CD8-positive, alpha-beta memory T cell (primary cell): ENCODE results near the gene CFAP20DC. TPM values are rescaled to one million over a fixed set of nuclear protein-coding genes. Genes with fewer than 3 reads are reported as not detected.

Experiments used
- CTCF ChIA-PET: fragments of 350-600 bp; sonication (Branson Sonifier 250); formaldehyde crosslinking; loops from one replicate; lab custom pipeline; 2021; ENCODE audit warnings: antibody characterized with exemption; lab: Charles Lee
- POLR2A ChIA-PET: fragments of 350-600 bp; sonication (Branson Sonifier 250); formaldehyde crosslinking; loops from one replicate; lab custom pipeline; 2021; ENCODE audit warnings: antibody characterized with exemption; lab: Charles Lee
- DNase-seq, 5 donors: peaks; one replicate each; pipeline versions ENCODE4 v3.0.0 to v3.0.0-alpha.2; 2020 to 2022; ENCODE audit warnings: mixed read lengths in 1 of 5
- H3K27ac ChIP-seq: one replicate; pipeline ENCODE4 v1.7.0; 2013; ENCODE audit warnings: low read depth, mild to moderate bottlenecking, low read length, moderate library complexity
- H3K27me3 ChIP-seq: 2 replicates; pipeline ENCODE4 v1.7.0; 2013; ENCODE audit warnings: low read length, mild to moderate bottlenecking; ENCODE audit not compliant: insufficient read depth, poor library complexity, severe bottlenecking
- H3K36me3 ChIP-seq: 2 replicates; pipeline ENCODE4 v1.7.0; 2013; ENCODE audit warnings: mild to moderate bottlenecking, low read length, moderate library complexity; ENCODE audit not compliant: insufficient read depth
- H3K4me1 ChIP-seq: 2 replicates; pipeline ENCODE4 v1.7.0; 2013; ENCODE audit warnings: mild to moderate bottlenecking, low read length, moderate library complexity; ENCODE audit not compliant: insufficient read depth
- H3K4me3 ChIP-seq: 2 replicates; pipeline ENCODE4 v1.7.0; 2013; ENCODE audit warnings: mild to moderate bottlenecking, low read length
- H3K9me3 ChIP-seq: 2 replicates; pipeline ENCODE4 v1.7.0; 2013; ENCODE audit warnings: mild to moderate bottlenecking, low read length
- H3K27ac Mint-ChIP-seq, 8 donors: one replicate each; pipeline ENCODE4 v1.8.0; 2020 to 2021; ENCODE audit warnings: mixed read lengths in 8 of 8, mild to moderate bottlenecking in 6 of 8, inconsistent platforms in 3 of 8, moderate library complexity in 3 of 8
- H3K27me3 Mint-ChIP-seq, 2 donors: one replicate each; pipeline ENCODE4 v1.8.0; 2020 to 2021; ENCODE audit warnings: mixed read lengths in 2 of 2, mild to moderate bottlenecking in 1 of 2, moderate library complexity in 1 of 2
- H3K36me3 Mint-ChIP-seq, 3 donors: one replicate each; pipeline ENCODE4 v1.8.0; 2020 to 2021; ENCODE audit warnings: mixed read lengths in 3 of 3, inconsistent platforms in 1 of 3, mild to moderate bottlenecking in 1 of 3
- H3K4me1 Mint-ChIP-seq, 3 donors: one replicate each; pipeline ENCODE4 v1.8.0; 2020 to 2021; ENCODE audit warnings: mixed read lengths in 3 of 3, inconsistent platforms in 1 of 3, mild to moderate bottlenecking in 1 of 3
- H3K4me3 Mint-ChIP-seq, 7 donors: one replicate each; pipeline ENCODE4 v1.8.0; 2020 to 2021; ENCODE audit warnings: mixed read lengths in 7 of 7, mild to moderate bottlenecking in 6 of 7, moderate library complexity in 4 of 7, inconsistent platforms in 2 of 7
- H3K9me3 Mint-ChIP-seq, 5 donors: one replicate each; pipeline ENCODE4 v1.8.0; 2020 to 2022; ENCODE audit warnings: mixed read lengths in 5 of 5, mild to moderate bottlenecking in 3 of 5, moderate library complexity in 2 of 5, inconsistent platforms in 1 of 5
- polyA plus RNA-seq: library from polyadenylated mRNA; unstranded; fragments of 300-500 nt; fragmentation: Illumina TruSeq; gene quantifications from one replicate; pipeline ENCODE4 v1.2.3, GENCODE V29; 2021
- total RNA-seq, 2 experiments: library from RNA; stranded (reverse); gene quantifications; one replicate each; pipeline ENCODE4 v1.2.3, GENCODE V29; 2021

Gene CFAP20DC
- total and polyA plus RNA-seq, 3 experiments from 2014 or later, result 1.00 to 1.8 TPM; not detected in 1

DNA sequence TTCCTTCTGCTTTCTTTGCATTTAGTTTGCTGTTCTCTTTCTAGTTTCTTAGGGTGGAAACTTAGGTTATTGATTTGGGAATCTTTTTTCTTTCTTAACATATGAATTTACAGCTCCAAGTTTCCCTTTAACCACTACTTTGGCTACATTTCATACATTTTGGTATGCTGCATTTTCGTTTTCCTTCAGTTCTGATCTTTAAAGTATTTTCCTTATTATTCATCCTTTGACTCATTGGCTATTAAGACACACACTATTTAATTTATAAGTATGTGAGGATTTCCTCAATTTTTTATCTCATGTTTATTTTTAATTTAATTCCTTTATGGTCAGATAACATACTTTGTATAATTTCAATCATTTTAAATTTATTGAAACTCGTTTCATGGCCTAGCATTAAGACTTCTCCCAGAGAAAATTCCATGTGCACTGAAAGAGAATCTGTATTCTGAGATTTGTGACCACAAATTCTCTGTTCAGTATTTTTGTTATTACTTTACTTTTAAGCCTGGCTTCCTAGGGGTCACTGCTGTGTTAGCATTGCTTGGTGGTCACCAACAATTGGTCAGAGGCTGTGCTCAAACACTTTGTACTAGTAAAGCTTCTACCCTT is 87.7 kb downstream of the CFAP20DC start:
- no peaks in the 10 kb centered on the region for H3K27me3 Mint-ChIP-seq
- CTCF ChIA-PET, result no interaction called here

DNA sequence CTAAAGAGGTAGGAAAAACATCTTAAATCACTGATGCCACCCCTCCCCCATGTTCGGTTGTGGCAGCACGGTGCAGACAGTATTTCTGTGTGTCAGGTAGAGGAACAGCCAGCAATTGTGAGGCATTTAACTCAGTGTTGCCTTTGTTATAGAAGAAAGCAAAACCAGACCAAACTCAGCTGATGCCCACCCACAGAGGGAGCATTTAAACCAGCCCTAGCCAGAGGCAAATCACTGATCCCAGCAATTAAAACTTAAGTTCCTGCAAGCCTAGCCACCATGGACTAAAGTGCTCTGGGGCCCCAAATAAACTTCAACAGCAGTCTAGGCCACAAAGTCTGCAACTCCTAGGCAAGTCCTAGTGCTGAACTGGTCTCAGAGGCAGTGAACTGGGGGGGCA is 94.5 kb downstream of the CFAP20DC start:
- no peaks in the 10 kb centered on the region for H3K36me3 ChIP-seq
- Mint-ChIP-seq H3K36me3 (no peaks in the 10 kb centered on the region), H3K9me3 (peaks cover 0 to 2% (median 0%) of the 10 kb centered on the region in 5 donors), H3K4me3 (no peak overlapping the region), H3K27me3 (no peaks in the 10 kb centered on the region), H3K27ac (no peak overlapping the region), H3K4me1 (no peaks in the 10 kb centered on the region)
- H3K27me3 ChIP-seq, result no peaks in the 10 kb centered on the region
- ChIA-PET CTCF (no interaction called here), POLR2A (no interaction called here)
- H3K4me3 ChIP-seq, result no peak overlapping the region
- no peaks in the 10 kb centered on the region for H3K4me1 ChIP-seq
- no peak for DNase-seq
- H3K9me3 ChIP-seq, result no peaks in the 10 kb centered on the region
- no peak overlapping the region for H3K27ac ChIP-seq

More for the DNA sequence above, 87.7 kb downstream of the CFAP20DC start:
- Mint-ChIP-seq H3K9me3 (no peaks in the 10 kb centered on the region), H3K4me3 (no peak overlapping the region), H3K36me3 (no peaks in the 10 kb centered on the region), H3K4me1 (no peaks in the 10 kb centered on the region), H3K27ac (no peak overlapping the region)
- Histone ChIP-seq H3K4me3 (no peak overlapping the region), H3K36me3 (no peaks in the 10 kb centered on the region), H3K4me1 (no peaks in the 10 kb centered on the region), H3K27me3 (no peaks in the 10 kb centered on the region), H3K9me3 (no peaks in the 10 kb centered on the region), H3K27ac (no peak overlapping the region)
- no peak for DNase-seq
- POLR2A ChIA-PET, result no interaction called here

DNA sequence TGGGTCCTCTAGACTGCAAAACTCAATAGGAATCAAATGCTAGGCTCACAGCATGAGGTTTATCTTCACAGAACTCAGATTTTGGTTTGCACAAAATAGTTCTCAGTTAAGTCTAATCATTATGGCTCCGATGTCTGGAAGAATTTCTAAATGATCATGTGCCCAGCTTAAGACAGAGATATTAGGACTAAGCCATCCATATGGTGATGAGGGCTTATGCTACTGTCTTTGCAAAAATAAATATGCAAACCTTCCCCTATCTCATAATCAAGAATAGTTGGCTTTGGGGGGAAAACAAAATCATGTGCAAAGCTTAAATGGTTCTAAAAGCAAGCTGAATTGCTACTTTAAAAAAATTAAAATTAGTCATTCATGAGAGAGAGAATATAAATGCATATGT is 96.5 kb downstream of the CFAP20DC start:
- Histone ChIP-seq H3K4me1 (no peaks in the 10 kb centered on the region), H3K36me3 (no peaks in the 10 kb centered on the region), H3K27ac (no peak overlapping the region), H3K4me3 (no peak overlapping the region), H3K9me3 (no peaks in the 10 kb centered on the region), H3K27me3 (no peaks in the 10 kb centered on the region)
- ChIA-PET POLR2A (no interaction called here), CTCF (no interaction called here)
- no peak for DNase-seq
- H3K4me3 Mint-ChIP-seq, result no peak overlapping the region
- H3K27ac Mint-ChIP-seq, result no peak overlapping the region
- no peaks in the 10 kb centered on the region for H3K4me1 Mint-ChIP-seq
- H3K9me3 Mint-ChIP-seq, result peaks cover 0 to 2% (median 0%) of the 10 kb centered on the region in 5 donors
- no peaks in the 10 kb centered on the region for H3K27me3 Mint-ChIP-seq
- no peaks in the 10 kb centered on the region for H3K36me3 Mint-ChIP-seq

DNA sequence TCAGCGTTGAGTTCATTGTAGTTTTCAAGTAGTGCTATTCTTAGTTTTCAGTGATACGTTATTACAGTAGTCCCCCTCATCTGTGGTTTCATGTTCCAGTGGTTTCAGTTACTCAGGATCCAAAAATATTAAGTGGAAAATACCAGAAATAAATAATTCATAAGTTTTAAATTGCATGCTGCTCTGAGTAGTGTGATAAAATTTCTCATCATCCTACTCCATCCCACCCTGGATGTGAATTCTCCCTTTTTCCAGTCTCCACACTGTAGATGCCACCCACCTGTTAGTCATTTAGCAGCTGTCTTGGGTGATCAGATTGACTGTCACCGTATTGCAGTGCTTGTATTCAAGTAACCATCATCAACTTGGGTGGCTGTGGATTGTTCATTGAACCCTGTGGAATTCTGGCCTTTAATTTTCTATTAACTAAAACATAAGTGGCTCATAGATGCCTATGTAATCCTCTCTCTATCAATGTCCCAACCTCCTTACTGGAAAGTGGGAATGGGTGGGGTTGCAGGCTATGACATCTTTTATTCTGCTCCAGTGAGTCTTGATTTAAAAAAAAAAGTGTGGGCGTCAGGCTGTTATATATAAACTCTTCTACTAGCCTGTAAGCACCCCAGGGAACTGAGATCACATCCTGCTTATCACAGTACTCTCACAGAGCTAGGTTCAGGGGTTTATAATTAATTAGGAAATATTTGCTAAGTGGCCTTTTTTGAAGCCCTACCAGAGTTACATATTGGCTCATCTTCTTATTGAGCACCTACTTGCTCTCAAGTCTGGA is 97.5 kb downstream of the CFAP20DC start:
- no peaks in the 10 kb centered on the region for H3K4me1 ChIP-seq
- POLR2A ChIA-PET, result no interaction called here
- H3K9me3 Mint-ChIP-seq, result peaks cover 0 to 2% (median 0%) of the 10 kb centered on the region in 5 donors

DNA sequence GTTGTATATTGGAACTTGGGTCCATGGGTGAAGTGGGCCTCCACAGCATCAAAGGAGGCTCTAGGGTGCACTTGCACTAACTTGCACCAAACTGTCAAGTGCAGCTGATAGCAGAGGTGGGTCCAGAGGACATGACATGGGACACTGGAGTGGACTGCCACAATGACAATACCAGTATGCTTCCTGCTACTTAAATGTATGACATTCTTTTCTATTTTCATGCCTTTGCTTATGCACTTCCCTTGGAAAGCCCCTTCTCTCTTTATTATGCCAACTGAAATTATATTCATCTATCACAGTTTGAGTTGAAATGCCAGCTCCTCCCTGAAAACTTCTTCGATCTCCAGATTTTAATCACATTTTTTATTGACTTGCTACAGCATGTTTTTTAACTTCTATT is 101.8 kb downstream of the CFAP20DC start:
- H3K4me3 ChIP-seq, result no peak overlapping the region
- no peaks in the 10 kb centered on the region for H3K36me3 Mint-ChIP-seq
- POLR2A ChIA-PET, result no interaction called here
- CTCF ChIA-PET, result no interaction called here
- H3K27me3 ChIP-seq, result no peaks in the 10 kb centered on the region
- DNase-seq, result no peak
- no peak overlapping the region for H3K4me3 Mint-ChIP-seq
- H3K27ac Mint-ChIP-seq, result no peak overlapping the region
- H3K4me1 Mint-ChIP-seq, result no peaks in the 10 kb centered on the region
- no peaks in the 10 kb centered on the region for H3K4me1 ChIP-seq
- no peaks in the 10 kb centered on the region for H3K9me3 ChIP-seq
- H3K9me3 Mint-ChIP-seq, result peaks cover 0 to 5% (median 2%) of the 10 kb centered on the region in 5 donors
- H3K27me3 Mint-ChIP-seq, result no peaks in the 10 kb centered on the region
- H3K27ac ChIP-seq, result no peak overlapping the region
- no peaks in the 10 kb centered on the region for H3K36me3 ChIP-seq

More for the DNA sequence above, 97.5 kb downstream of the CFAP20DC start:
- Mint-ChIP-seq H3K4me3 (no peak overlapping the region), H3K4me1 (no peaks in the 10 kb centered on the region), H3K27me3 (no peaks in the 10 kb centered on the region), H3K36me3 (no peaks in the 10 kb centered on the region), H3K27ac (no peak overlapping the region)
- CTCF ChIA-PET, result no interaction called here
- no peak overlapping the region for H3K4me3 ChIP-seq
- no peak for DNase-seq
- H3K27me3 ChIP-seq, result no peaks in the 10 kb centered on the region
- H3K27ac ChIP-seq, result no peak overlapping the region
- H3K36me3 ChIP-seq, result no peaks in the 10 kb centered on the region
- H3K9me3 ChIP-seq, result no peaks in the 10 kb centered on the region

DNA sequence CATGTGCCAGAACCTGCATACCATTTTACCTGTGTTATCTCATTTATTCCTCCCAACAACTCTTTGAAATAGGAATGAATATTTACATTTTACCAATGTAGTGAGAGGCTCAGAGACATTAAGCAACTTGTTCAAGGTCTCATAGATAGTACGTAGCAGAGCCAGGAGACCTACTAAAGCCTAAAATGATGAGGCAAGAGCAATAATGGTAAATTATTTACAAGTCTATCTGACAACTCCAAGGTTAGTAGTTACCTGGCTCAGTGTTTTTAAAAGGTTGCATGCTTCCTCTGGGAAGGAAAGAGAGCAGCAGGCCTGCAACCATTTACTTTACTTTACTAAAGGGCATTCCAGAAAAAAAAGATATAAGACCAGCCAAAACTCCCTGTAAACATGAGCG is 103.0 kb downstream of the CFAP20DC start:
- Histone ChIP-seq H3K4me3 (no peak overlapping the region), H3K9me3 (no peaks in the 10 kb centered on the region), H3K27me3 (no peaks in the 10 kb centered on the region), H3K36me3 (no peaks in the 10 kb centered on the region), H3K4me1 (no peaks in the 10 kb centered on the region), H3K27ac (no peak overlapping the region)
- H3K9me3 Mint-ChIP-seq, result peaks cover 0 to 5% (median 2%) of the 10 kb centered on the region in 5 donors
- H3K27ac Mint-ChIP-seq, result no peak overlapping the region
- no peak overlapping the region for H3K4me3 Mint-ChIP-seq
- CTCF ChIA-PET, result no interaction called here
- no peak for DNase-seq
- H3K36me3 Mint-ChIP-seq, result no peaks in the 10 kb centered on the region
- no peaks in the 10 kb centered on the region for H3K27me3 Mint-ChIP-seq
- POLR2A ChIA-PET, result no interaction called here
- H3K4me1 Mint-ChIP-seq, result no peaks in the 10 kb centered on the region

DNA sequence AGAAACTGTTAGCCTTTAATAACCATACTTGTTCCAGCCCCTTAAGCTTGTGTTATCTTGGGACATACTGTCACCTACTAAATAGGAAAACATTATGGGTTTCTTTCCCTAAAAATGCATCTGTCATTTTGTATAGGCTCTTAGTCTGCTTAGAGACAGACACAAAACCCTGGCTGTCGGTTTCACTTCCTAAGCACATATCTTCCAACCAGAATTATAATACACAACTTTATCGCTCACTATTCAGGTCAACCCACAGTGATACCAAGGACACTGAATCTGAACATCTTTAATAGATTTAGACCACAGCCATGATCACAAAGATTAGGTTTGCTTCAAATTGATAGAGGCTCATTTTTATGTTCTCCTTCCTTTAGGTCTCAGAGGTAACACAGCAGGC is 111.8 kb downstream of the CFAP20DC start:
- no peaks in the 10 kb centered on the region for H3K27me3 Mint-ChIP-seq
- no peaks in the 10 kb centered on the region for H3K9me3 ChIP-seq
- no peaks in the 10 kb centered on the region for H3K27me3 ChIP-seq
- no peaks in the 10 kb centered on the region for H3K36me3 Mint-ChIP-seq
- peaks cover 0 to 3% (median 0%) of the 10 kb centered on the region in 5 donors for H3K9me3 Mint-ChIP-seq
- ChIA-PET CTCF (no interaction called here), POLR2A (no interaction called here)
- no peak overlapping the region for H3K27ac Mint-ChIP-seq
- DNase-seq, result no peak
- H3K4me1 Mint-ChIP-seq, result no peaks in the 10 kb centered on the region
- H3K27ac ChIP-seq, result no peak overlapping the region
- no peaks in the 10 kb centered on the region for H3K4me1 ChIP-seq
- no peaks in the 10 kb centered on the region for H3K36me3 ChIP-seq
- H3K4me3 Mint-ChIP-seq, result no peak overlapping the region
- no peak overlapping the region for H3K4me3 ChIP-seq

DNA sequence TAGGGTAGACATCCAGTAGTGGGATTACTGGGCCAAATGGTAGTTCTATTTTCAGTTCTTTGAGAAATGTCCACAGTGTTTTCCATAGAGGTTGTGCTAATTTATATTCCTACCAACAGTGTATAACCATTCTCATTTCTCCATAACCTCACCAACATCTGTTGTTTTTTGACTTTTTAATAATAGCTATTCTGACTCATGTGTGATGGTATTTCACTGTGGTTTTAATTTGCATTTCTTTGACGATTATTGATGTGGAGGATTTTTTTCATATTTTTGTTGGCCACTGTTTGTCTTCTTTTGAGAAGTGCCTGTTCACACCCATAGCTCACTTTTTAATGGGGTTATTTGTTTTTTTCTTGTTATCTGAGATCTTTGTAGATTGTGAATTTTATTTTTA is 125.2 kb downstream of the CFAP20DC start:
- no peak for DNase-seq
- H3K4me3 ChIP-seq, result no peak overlapping the region
- H3K4me1 ChIP-seq, result no peaks in the 10 kb centered on the region
- ChIA-PET CTCF (no interaction called here), POLR2A (no interaction called here)
- H3K9me3 ChIP-seq, result no peaks in the 10 kb centered on the region
- no peaks in the 10 kb centered on the region for H3K36me3 Mint-ChIP-seq
- H3K27me3 ChIP-seq, result no peaks in the 10 kb centered on the region
- no peak overlapping the region for H3K27ac ChIP-seq
- H3K36me3 ChIP-seq, result no peaks in the 10 kb centered on the region
- peaks cover 0 to 5% of the 10 kb centered on the region in 2 donors for H3K27me3 Mint-ChIP-seq
- H3K27ac Mint-ChIP-seq, result no peak overlapping the region
- H3K4me3 Mint-ChIP-seq, result no peak overlapping the region
- H3K4me1 Mint-ChIP-seq, result no peaks in the 10 kb centered on the region
- peaks cover 0 to 8% (median 3%) of the 10 kb centered on the region in 5 donors for H3K9me3 Mint-ChIP-seq
